Activated T-cell treated with anti-CD3 and anti-CD28 coated beads for 24 hours (primary cell): ENCODE data around the gene SYAP1.
"Not testable (repeated sequence)": the region's sequence is repeated elsewhere in the genome, so short reads cannot be mapped to it uniquely, and the experiment has no call there.

Experiments
- DNase-seq: peaks from one replicate; pipeline ENCODE4 v3.0.0-alpha.2; 2020; ENCODE audit warnings: low read depth

SYAP1 gene, protein sequence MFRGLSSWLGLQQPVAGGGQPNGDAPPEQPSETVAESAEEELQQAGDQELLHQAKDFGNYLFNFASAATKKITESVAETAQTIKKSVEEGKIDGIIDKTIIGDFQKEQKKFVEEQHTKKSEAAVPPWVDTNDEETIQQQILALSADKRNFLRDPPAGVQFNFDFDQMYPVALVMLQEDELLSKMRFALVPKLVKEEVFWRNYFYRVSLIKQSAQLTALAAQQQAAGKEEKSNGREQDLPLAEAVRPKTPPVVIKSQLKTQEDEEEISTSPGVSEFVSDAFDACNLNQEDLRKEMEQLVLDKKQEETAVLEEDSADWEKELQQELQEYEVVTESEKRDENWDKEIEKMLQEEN

DNA sequence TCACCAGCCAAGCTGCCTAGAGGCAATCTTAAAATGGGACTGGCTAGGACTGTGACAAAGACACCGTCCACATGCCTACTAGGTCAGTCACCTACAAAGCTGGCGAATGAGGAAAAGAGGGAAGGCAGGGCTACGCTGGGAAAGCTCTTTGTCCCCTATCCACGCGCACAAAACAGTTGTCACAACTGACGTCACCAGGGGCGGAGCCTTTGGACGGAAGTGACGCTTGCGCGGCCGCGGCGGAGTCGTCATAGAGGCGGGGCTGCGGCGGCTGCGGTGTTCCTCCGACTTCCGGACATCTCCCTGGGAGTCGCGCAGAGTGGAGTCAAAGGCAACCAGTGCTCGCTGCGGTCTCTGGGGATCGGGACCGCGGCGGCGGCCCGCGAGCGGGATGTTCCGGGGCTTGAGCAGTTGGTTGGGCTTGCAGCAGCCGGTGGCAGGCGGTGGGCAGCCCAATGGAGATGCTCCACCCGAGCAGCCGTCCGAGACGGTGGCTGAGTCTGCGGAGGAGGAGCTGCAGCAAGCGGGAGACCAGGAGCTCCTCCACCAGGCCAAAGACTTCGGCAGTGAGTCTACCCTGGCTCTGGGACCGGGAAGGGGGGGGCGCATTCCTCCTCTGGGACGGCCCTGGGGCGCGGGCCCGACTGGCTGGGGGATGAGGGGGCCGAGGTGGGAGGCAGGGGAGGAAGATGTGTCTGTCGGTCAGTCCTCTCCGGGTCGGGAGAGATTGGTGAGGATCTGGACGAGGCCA, at the start of gene SYAP1:
SYAP1 (plus strand) TSS at position 279 of the 751 bp plus-strand sequence; CDS start at position 392, 113 bp downstream.
- peak; percentile 87 for DNase-seq

DNA sequence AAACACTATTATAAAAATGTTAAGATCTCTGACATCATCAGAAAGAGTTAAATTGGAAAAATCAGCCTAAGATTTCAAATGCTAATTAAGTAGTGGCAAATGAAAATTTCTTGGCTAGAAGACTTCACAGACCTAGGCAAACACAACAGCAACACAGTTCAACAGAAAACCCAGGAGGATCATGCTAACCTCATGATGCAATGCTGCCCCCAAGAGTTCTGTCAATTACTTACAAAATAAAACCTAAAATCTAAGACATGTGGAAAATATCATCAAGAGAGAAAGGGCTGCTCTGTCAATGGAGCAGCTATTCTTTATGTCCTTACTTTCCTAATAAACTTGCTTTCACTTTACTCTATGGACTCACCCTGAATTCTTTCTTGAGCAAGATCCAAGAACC, 48.4 kb upstream of the SYAP1 start:
- no peak for DNase-seq

DNA sequence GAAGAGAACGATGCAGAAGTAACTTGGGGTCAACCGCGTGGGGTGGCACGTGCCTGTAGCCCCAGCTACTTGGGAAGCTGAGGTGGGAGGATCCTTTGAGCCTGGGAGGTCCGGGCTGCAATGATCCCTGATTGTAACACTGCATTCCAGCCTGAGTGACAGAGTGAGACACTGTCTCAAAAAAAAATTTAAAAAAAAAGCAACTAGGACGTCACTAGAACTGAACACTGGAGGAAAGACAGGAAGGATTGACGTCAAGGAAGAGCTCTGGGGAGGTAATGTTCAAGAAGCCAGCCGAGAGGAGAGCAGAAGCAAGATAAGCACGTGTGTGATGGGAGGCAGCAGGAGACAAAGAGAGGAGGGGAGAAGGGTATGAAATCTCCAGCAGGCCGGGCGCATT, 40.7 kb upstream of the SYAP1 start:
- DNase-seq, result no peak

DNA sequence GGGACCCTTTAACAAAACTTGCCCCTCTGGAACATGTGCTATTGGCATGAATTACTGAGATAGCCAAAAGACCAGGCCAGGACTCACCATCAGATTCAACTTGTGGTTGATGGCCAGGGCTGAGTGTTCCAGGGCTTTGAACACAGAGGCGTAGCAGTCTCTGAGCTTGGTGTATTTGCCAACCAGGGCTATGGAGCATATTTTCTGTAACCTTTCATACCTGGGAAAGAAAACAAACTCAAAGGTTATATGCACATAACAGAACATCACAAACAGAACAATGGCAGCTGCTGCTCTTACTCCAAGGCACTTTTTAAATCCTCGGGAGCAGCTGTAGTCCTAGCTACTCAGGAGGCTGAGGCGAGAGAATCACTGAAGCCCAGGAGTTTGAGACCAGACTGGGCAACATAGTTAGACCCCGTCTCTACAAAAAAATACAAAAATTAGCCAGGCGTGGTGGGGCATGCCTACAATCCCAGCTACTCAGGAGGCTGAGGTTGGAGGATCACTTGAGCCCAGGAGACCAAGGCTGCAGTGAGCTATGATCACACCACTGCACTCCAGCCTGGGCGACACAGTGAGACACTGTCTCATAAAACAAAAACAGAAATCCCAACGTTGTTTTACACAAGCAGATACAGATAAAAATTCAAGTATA, 36.3 kb upstream of the SYAP1 start:
- DNase-seq, result no peak

DNA sequence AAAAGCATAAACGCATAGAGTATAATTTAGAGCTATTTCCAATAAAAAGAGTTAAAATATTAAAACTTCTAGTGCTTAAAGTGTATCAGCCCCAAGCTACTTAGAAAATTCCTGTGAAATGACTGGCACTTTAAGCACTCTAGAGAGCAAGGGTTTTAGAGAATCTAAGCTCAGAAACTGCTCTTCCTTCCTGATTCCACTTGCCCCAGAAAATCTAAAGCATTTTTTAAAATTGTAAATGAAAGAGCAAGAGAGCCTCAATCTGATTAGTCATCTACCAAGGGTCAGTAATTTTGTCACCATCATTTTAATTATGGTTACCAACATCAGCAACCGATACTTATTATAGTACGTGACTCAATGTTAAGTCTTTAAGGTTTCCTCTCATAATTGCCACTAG, 31.9 kb upstream of the SYAP1 start:
- DNase-seq, result no peak

DNA sequence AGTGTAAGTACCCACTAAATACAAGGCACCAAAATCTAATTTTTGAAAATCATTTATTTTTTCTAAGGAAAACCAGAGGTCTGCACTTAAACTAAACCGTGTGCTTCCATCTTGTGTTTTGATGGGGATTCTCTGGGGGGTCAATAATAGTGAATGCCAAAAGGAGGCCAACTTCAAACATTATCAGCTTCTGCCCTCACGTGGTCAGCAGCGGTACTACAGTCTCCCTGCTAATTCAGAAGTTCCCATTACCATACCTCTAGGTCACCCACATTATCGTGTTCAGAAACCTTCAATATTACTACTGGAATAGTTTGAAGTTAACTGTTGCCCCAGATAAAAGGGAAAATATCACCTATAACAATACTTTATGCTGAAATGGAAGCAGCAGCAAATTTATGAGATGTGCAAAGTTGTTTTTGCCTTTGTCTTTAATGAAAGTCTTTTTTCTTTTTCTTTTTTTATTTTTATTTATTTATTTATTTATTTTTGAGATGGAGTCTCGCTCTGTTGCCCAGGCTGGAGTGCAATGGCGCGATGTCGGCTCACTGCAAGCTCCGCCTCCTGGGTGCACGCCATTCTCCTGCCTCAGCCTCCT, 24.2 kb upstream of the SYAP1 start:
- DNase-seq, result peak; percentile 35

DNA sequence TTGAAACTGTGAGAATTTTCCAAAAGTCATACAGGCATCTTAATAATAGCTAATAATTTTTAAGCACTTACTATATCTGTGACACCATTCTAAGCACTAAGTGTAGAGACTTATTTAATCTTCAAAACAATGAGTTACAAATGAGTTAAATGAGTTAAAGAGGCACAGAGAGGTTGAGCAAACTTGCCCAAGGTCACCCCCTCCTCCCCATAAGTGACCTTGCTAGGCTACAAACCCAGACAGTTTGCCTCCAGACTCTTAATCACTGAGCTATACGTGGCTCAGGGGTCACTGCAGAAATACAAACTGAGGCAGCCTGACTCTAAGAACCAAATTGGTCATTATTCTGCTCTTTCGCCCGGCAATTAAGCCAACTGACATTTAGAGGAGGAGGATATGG, 22.5 kb upstream of the SYAP1 start:
- DNase-seq, result no peak

DNA sequence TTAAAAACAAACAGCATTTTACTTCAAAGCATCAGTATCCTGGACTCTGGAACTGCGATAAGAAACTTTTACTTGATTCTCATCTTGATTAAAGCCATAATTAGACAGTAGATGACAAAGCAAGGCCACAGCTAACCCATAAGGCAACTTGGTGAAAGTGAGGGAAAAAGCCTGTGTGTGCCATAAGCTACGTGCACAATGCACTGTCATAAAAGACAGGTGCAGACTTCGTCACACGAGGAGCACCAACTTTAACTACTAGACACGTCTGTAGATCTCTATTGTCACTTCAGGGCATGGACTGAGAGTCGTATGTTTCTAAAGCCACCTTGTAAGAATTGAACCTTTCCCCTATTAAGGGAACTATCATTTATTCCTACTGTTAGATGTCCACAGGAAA, 20.0 kb upstream of the SYAP1 start:
- no peak for DNase-seq

DNA sequence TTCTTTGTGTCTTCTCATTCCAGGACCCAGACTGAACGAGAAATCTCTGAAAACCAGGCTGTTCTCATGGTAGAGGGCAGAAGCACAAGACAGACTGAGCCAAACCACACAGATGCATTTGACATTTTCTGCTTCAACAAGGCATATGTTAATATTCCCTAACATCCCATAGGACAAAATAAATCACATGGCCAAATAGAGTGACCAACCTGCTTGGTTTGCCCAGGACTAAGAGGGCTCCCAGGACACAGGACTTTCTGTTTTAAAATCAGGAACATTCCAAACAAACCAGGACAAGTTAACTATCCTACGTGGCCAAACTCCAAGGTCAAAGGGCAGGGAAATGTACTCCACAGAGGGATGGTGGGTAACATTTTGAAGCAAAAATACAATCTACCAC, 18.7 kb upstream of the SYAP1 start:
- DNase-seq, result no peak

DNA sequence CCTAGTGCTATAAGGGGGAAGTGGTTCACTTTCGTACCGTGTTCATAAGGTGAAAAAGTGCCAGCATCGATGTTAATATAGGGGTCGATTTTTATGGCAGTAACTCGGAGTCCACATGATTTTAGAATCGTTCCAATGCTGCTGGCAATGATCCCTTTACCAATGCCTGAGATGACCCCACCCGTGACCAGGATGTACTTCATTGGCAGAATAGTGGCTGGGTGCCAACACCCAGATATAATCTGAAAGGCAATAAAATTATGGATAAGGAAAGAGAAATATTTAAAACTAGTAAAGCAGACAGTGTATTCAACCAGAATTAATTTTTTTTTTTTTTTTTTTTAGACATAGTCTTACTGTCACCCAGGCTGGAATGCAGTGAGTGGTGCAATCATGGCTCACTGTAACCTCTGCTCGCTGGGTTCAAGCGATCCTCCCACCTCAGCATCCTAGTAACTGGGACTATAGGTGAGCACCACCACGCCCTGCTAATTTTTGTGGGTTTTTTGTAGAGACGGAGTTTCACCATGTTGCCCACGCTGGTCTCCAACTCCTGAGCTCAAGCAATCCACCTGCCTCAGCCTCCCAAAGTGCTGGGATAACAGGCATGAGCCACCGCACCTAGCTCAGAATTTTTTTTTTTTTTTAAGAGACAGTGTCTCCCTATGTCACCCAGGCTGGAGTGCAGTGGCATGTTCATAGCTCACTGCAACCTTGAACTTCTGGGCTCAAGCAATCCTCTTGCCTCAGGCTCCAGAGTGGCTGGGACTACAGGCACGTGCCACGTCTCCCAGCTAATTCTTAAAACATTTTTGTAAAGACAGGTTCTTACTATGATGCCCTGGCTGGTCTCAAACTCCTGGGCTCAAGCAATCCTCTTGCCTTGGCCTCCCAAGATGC, 16.5 kb upstream of the SYAP1 start:
- DNase-seq, result no peak

DNA sequence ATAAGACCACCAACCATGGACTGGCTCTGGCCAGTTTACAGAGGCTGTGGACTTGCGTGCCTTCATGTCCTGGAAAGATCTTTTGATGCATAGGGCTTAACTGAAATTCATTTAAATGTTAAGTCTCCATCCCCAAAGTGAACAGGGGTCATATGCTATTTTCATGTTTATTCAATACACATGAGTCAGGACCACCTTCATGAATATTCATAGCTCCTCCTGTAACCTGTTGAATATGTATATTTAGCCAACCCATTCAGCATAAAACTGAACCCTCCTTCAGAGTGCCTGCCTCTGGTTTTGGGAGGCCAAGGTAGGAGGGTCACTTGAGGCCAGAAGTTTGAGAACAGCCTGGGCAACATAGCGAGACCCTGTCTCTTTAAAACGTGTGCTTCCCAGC, 14.0 kb upstream of the SYAP1 start:
- no peak for DNase-seq

DNA sequence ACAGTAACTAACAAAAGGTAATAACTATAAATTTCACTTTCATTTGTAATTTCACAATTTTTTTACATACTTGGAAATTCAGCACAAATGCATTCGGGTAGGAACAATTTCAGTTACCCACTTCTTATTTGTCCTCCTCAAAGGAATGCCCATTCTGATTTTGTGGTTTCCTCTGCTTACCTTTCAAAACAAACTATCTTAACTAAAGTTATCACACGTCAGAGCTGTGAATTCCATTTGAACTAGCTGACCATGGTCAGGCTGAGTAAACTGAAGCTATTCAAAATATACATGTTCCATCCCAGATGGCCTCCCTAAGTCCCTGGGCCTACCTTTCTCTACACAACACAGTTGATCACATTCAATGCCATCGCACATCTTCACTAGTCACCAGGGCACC, 11.4 kb upstream of the SYAP1 start:
- no peak for DNase-seq

DNA sequence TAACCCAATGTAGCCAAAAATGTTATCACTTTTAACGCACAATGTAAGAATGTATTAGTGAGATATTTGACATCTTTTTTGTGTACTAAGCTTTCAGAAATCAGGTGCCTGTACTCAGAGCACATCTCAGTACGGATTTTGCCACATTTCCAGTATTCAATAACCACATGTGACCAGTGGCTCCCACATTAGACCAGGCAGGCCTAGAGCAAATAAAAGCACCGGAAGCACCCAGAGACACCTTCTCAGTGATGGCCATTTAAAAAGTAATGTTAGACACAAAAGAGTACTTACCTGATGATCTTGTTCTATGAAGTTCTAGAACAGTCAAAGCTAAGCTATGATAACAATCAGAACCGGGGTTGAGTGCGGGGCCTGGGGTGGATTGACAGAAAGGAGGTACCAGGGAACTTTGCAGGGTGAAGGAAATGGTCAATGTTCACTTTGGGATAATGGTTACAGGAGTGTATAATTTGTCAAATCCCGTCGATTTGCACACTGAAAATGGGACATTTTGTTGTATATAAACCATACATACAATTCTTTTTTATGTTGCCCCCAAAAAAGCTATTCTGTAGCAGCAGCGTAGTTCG, 8.1 kb upstream of the SYAP1 start:
- no peak for DNase-seq

DNA sequence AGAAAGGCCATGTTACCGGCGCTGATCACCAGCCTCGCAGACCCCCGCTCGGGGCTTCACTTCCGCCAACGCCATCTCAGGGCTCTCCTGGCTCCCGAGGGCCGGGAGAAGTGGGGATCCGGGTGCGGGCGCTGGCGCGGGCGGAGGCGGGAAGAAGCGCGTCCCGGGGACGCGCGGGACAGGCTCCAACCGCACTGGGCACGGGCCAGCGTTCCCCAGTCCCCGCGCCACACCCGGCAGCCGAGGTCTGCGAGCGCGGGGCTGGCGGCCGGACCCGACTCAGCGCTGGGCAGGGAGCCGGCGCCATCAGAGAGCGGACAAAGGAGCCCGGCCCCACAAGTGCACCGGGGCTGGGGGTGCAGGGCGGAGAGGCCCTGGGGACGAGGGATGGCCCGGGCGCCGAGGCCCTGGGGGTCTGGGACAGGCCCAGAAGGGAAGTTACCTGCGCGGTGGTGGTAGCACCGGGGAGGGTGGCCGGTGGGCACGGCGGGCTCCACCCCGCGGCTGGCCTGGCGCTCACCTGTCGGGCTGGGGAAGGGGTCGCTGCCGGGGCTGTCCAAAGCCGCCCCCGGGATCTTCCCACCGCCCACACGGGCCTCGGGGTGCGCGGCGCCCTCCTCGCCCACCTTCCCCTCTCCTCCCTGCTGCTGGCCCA, 7.4 kb upstream of the SYAP1 start:
- no peak for DNase-seq

DNA sequence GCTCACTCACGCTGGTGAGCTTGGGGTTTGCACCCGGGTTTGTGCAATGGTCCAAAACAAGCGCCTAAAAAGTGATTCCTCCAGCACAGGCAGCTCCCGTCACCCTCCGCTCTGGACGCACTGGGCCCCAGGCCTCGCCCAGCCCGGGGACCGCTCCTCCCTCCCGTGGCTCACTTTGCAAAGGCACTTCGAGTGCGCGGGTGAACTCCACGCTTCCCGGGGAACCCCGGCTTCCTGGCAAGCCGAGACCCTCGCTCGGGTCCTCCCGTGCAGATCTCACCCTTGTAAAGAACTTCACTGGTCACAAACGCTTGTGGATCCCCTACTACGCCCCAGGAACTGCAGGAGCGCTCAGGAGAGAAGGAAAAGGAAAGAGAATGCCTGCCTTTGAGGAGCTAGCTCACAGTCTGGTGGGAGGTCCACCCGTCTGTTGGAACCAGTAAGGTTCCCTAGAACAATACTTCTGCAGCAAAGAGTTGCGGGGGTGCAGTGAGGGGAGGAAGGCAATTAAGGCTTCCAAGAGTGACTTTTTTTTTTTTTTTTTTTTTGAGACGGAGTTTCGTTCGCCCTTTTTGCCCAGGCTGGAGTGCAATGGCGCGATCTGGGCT, 6.8 kb upstream of the SYAP1 start, which contains the start of gene CTPS2:
CTPS2 (minus strand) TSS at position 122 of the 608 bp plus-strand sequence. CDS start 9,767 bp downstream, outside the sequence.
- peak; percentile 23 for DNase-seq

DNA sequence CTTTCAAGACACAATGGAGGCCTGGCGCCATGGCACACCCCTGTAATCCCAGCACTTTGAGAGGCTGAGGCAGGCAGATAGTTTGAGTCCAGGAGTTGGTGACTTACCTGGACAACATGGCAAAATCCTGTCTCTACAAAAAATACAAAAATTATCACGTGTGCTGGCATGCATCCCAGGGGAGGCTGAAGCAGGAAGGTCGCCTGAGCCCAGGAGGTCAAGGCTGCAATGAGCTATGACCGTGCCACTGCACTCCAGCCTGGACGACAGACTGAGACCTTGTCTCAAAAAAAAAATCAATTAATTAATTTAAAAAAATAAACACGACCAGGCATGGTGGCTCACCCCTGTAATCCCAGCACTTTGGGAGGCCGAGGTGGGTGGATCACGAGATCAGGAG, 4.9 kb upstream of the SYAP1 start:
- no peak for DNase-seq

DNA sequence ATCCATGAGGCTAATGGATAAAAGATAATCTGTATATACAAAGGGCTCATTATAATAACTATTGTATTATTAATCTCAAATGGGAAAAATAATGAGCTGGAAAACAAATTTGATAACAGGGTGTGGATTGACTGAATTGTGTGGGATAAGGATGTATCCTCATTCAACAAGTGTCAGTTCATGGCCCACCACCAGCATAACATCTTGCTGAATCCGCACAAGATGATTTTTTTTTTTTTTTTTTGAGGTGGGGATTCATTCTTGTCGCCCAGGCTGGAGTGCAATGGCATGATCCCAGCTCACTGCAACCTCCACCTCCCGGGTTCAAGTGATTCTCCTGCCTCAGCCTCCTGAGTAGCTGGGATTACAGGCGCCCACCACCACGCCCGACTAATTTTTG, 3.8 kb upstream of the SYAP1 start:
- not testable (repeated sequence) for DNase-seq

DNA sequence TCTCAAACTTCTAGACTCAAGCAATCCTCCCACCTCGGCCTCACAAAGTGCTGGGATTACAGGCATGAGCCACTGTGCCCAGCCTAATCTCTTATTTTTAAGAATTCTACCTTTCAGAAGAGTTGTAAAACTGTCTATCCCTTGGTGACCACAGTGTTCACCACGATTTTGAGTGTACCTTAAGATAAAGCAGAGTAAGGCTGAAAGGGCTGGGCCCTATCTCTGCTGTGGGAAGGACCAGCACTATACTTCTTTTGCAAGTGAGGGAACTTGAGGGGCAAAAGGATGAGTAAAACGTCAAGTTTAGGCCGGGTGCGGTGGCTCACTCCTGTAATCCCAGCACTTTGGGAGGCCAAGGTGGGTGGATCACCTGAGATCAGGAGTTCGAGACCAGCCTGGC, 3.0 kb upstream of the SYAP1 start:
- not testable (repeated sequence) for DNase-seq

DNA sequence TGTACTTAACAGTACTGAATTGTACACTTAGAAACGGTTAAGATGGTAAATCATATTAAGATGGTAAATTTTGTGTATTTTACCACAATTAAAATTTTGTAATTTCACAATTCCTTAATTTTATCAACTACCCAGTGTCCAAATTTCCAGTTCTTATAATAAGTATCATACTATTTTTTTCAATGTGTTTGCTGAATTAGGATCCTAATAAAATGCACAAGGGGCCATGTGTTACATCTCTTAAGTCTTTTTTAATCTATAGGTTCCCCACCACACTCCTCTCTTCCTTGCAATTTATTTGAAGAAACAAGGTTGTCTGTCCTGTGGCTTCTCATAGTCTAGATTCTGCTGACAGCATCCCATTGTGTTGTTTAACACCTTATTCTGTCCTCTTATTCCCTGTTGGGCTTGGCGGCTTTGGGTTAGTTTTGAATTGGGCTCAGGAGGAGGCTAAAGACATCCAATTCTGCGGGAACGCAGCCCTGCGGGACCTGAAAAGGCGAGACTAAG, 533 bp upstream of the SYAP1 start:
- DNase-seq, result no peak

DNA sequence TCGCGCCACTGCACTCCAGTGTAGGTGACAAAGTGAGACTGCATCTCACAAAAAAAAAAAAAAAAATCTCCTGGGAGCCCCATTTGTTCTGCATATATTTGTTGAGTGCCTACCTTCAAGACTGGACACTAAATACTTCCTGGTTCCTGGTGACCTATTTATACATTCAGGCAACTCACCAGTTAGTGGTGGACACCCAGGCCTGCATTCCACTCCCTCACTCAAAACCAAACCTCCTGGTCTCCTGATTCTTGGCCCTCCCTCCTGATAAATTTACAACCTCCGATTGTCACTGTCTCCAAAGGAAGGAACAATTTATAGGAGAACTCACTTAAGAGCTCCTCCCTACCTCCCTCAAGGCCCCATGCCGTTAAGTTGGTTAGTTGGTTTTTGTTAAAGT, 3.1 kb downstream of the SYAP1 start:
- DNase-seq, result no peak
